ENCODE data around the gene CCDC28B.

CCDC28B gene

DNA sequence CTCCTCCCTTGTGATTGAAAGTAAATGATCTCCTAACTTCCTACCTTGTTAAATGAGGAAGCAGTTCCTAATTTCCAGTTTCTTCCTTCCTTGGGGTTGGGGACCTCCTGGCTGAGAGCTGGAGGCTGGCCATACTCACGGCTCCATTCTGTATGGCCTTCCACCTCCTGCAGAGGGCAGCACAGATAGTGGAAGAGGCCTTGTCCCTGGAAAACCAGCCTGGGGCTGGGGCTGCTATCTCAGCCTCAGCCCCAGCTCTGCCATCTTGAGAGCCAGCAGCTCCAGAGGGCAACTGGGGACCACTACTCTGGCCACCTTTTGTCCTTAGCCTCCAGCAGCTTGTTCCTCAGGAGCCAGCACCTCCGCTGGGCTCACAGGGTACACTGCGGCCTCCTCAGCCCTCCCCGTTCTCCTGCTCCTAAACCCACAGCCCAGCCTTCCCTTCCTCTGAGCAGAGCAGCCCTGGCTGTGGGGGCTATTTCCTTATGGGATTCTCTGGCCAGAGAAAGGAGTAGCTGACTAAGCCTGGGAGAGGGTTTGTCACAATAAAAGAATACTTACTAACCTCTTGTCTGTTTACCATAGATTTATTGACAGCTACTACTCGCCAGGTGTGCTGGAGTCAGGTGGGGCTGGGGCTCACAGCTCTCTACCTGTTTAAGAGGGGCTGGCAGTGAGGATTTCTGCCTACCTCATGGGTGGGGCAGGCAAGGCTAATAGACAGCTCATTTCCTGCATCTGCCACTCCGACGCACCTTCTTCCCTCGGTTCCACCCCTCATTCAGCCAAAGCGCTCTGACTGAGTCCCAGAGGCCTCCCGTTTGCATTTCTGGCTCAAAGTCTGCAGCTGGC is 15.5 kb downstream of the CCDC28B start:
- TF ChIP-seq POLR2AphosphoS5 (IDR thresholded peaks at IDR 0.05; ENCODE audit: low read depth, low read length) (no peak), SIN3A (IDR thresholded peaks at IDR 0.05; ENCODE audit: borderline replicate concordance, insufficient read depth, low read length) (no peak)
- TF ChIP-seq, protein P1, sequence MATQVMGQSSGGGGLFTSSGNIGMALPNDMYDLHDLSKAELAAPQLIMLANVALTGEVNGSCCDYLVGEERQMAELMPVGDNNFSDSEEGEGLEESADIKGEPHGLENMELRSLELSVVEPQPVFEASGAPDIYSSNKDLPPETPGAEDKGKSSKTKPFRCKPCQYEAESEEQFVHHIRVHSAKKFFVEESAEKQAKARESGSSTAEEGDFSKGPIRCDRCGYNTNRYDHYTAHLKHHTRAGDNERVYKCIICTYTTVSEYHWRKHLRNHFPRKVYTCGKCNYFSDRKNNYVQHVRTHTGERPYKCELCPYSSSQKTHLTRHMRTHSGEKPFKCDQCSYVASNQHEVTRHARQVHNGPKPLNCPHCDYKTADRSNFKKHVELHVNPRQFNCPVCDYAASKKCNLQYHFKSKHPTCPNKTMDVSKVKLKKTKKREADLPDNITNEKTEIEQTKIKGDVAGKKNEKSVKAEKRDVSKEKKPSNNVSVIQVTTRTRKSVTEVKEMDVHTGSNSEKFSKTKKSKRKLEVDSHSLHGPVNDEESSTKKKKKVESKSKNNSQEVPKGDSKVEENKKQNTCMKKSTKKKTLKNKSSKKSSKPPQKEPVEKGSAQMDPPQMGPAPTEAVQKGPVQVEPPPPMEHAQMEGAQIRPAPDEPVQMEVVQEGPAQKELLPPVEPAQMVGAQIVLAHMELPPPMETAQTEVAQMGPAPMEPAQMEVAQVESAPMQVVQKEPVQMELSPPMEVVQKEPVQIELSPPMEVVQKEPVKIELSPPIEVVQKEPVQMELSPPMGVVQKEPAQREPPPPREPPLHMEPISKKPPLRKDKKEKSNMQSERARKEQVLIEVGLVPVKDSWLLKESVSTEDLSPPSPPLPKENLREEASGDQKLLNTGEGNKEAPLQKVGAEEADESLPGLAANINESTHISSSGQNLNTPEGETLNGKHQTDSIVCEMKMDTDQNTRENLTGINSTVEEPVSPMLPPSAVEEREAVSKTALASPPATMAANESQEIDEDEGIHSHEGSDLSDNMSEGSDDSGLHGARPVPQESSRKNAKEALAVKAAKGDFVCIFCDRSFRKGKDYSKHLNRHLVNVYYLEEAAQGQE (IDR thresholded peaks at IDR 0.05; ENCODE audit: insufficient read depth in 1 of 2, low read depth in 2 of 2, low read length in 2 of 2) = no peak

DNA sequence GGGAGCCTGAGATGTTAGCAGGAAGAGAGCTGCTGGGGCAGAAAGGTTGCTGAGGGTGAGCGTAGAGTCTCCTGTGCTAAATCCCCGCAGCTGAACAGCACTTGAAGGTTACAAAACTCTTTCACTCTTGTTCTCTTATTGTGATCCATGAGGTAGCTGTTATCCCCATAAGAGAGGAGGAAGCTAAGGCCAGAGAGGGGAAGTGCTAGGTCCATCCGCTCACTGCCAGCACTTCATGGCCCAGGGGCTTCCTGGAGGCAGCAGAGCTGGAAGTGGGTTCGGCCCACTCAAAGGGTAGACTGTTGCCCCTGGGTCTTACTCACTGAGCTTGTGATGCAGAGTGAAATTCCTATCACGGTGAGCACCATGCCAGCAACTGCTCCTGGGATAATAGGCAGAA is 16.2 kb downstream of the CCDC28B start:
- TF ChIP-seq TAF1 (IDR thresholded peaks at IDR 0.05; ENCODE audit: borderline replicate concordance, insufficient read depth, low read length) = no peak
- no peak for TF ChIP-seq FOXP2 (optimal IDR thresholded peaks at IDR 0.05; ENCODE audit: borderline replicate concordance, extremely low read depth, extremely low read length, insufficient read depth)
- TF ChIP-seq, protein P1 (IDR thresholded peaks at IDR 0.05; ENCODE audit: insufficient read depth in 1 of 2, low read depth in 2 of 2, low read length in 2 of 2) = no peak
- no peak for TF ChIP-seq SIN3A (IDR thresholded peaks at IDR 0.05; ENCODE audit: borderline replicate concordance, insufficient read depth, low read length)
- no peak for TF ChIP-seq POLR2AphosphoS5 (IDR thresholded peaks at IDR 0.05; ENCODE audit: low read depth, low read length)

DNA sequence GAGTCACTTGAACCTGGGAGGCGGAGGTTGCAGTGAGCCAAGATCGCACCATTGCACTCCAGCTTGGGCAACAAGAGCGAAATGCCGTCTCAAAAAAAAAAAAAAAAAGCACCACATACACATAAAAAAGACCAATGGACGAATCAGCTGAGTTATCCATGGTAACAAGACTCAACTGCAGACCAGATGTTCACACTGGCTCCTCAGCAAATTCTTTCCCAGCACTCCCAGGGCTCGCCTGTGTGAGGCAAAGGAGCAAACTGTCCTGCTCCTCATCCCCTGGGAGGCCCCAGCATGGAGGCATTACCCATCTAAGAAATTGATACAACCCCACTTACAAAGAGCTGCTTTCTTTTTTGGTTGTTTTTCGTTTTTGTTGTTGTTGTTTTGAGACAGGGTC is 18.6 kb downstream of the CCDC28B start:
- TF ChIP-seq, protein P1 (IDR thresholded peaks at IDR 0.05; ENCODE audit: insufficient read depth in 1 of 2, low read depth in 2 of 2, low read length in 2 of 2) = no peak
- TF ChIP-seq TAF1 (IDR thresholded peaks at IDR 0.05; ENCODE audit: borderline replicate concordance, insufficient read depth, low read length) (no peak), FOXP2 (optimal IDR thresholded peaks at IDR 0.05; ENCODE audit: borderline replicate concordance, extremely low read depth, extremely low read length, insufficient read depth) (no peak), SIN3A (IDR thresholded peaks at IDR 0.05; ENCODE audit: borderline replicate concordance, insufficient read depth, low read length) (no peak), POLR2AphosphoS5 (IDR thresholded peaks at IDR 0.05; ENCODE audit: low read depth, low read length) (no peak)

DNA sequence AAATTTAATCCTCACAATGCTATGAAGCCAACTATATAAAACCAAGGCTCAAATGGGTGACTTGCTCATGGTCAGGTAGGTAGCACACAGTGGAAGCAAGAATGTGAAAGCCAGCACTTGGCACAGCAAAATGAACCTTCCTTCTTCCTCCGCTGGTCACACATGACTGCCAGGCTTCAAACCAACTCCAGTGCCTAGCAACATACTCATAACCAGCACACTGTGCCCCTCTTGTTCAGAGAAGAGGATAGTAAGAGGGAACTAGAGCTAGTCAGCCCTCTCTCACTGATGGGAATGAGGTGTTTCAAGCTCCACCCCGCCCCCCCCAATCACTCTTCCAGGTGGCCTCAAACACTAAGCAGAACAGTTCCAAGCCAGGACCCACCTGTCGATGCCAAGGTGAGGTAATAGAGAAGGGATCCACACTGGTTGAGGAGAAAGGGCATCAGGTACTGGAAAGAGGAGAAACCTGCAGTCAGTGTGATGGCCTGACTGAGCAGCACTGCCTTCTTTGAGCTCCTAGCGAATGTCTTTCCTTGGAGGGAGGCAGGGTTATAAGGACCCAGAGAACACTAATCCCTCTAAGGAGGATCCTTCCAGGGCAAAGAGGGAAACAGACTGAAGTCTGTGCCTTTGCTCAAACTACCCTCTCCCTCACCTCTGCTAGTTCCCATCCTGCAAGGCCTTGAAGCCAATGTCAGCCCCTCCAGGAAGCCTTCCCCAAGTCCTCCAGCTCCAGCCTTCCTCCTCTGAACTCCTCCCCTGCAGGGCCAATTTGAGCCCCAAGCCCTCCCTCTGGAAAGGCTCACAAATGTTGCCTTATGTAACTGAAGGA is 20.6 kb downstream of the CCDC28B start:
- TF ChIP-seq, protein P1 (IDR thresholded peaks at IDR 0.05; ENCODE audit: insufficient read depth in 1 of 2, low read depth in 2 of 2, low read length in 2 of 2) = no peak
- TF ChIP-seq POLR2AphosphoS5 (IDR thresholded peaks at IDR 0.05; ENCODE audit: low read depth, low read length) (no peak), FOXP2 (optimal IDR thresholded peaks at IDR 0.05; ENCODE audit: borderline replicate concordance, extremely low read depth, extremely low read length, insufficient read depth) (no peak), TAF1 (IDR thresholded peaks at IDR 0.05; ENCODE audit: borderline replicate concordance, insufficient read depth, low read length) (no peak), SIN3A (IDR thresholded peaks at IDR 0.05; ENCODE audit: borderline replicate concordance, insufficient read depth, low read length) (no peak)

Data from PFSK-1 (cell line).